Colonic mucosa (tissue), 4 donors: ENCODE measurements around the gene C6orf52. TPM values are rescaled to one million over a fixed set of nuclear protein-coding genes. Genes with fewer than 3 reads are reported as not detected.

Source experiments
- DNase-seq: peaks from one replicate; pipeline ENCODE4 v3.0.0-alpha.2; 2020
- H3K27ac ChIP-seq: fragments of 200-600 bp; one replicate; pipeline ENCODE4 v1.8.0; 2021
- H3K27me3 ChIP-seq: fragments of 200-600 bp; one replicate; pipeline ENCODE4 v1.8.0; 2021
- H3K36me3 ChIP-seq: fragments of 200-600 bp; one replicate; pipeline ENCODE4 v1.8.0; 2021
- H3K4me1 ChIP-seq: fragments of 200-600 bp; one replicate; pipeline ENCODE4 v1.8.0; 2021; ENCODE audit warnings: mild to moderate bottlenecking
- H3K4me3 ChIP-seq: fragments of 200-600 bp; one replicate; pipeline ENCODE4 v1.8.0; 2021
- H3K9ac ChIP-seq, 2 donors: one replicate each; pipeline ENCODE4 v1.7.0; 2013; ENCODE audit warnings: control low read depth in 2 of 2, low read depth in 2 of 2, low read length in 2 of 2
- H3K9me3 ChIP-seq: fragments of 200-600 bp; one replicate; pipeline ENCODE4 v1.8.0; 2021
- CTCF ChIP-seq: fragments of 200-600 bp; IDR thresholded peaks from one replicate; pipeline ENCODE4 v1.8.0; 2022; ENCODE audit warnings: antibody characterized with exemption, mild to moderate bottlenecking
- intact Hi-C: fragments of 100-400 bp; cut with DNase I; formaldehyde crosslinking; loops from one replicate; pipeline ENCODE4 v1.14.1; 2022
- total RNA-seq, 2 donors: library from RNA; stranded (reverse); fragmentation: NEBNext Ultra II Directional in 1 of 2; extraction: Animal tissue kit (Norgen Biotek cat#: 25700) in 1 of 2; gene quantifications; one replicate each; pipeline ENCODE4 v1.2.1, GENCODE V29; 2021
- donor health status: healthy.
- donor health status: DM: no; HTN: no; CAD: no.
- donor health status: DM: no; HTN: no; CAD: no.

Gene C6orf52
- total RNA-seq, 2 donors from 2014 or later, result 0.69 to 0.99 TPM

DNA sequence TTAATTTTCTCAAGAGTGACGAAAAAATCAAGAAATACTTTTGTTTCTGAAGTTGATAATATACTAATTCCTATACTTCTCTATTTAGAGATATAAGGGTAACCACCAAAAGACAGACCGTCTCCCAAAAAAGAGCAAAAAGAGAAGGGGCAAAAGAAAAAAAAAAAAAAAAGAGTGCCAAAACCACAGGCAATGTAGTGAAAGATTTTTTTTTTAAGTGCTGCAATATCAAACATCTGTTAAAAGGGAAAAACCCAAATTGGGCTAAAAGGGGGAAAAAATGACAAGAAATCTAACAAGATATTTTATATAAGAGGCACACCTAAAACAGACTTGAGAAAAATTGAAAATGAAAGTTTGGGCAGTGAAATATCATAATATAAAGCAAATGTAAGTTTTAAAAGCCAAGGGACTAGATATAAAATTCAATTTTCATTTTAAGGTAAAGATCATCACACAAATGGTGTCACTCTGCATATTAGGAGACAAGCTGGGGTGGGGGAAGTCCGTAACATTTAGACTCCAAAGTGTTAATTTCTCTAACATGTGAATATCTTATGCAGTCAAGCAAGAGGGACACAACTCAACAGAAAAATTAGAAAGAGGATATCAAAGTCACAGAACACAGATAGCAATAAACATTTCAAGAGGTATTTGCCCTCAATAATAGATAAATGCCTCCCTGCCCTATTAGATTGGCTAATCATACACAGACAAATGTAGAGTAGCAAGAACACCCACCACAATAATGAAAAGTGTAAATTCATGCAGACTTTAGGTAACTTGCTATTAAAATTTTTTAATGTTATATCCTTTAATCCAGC is 9.1 kb downstream of the C6orf52 start:
- Histone ChIP-seq H3K27me3 (no peaks in the 10 kb centered on the region), H3K9me3 (no peaks in the 10 kb centered on the region), H3K9ac (no peak overlapping the region), H3K27ac (no peak overlapping the region), H3K4me3 (no peak overlapping the region), H3K4me1 (no peaks in the 10 kb centered on the region), H3K36me3 (no peaks in the 10 kb centered on the region)
- intact Hi-C loops, result no loop called here
- TF ChIP-seq CTCF, result no peak
- no peak for DNase-seq

GRCh38 chr6:10684618-10685017 is 9.8 kb downstream of the C6orf52 start:
- Histone ChIP-seq H3K36me3 (no peaks in the 10 kb centered on the region), H3K4me1 (no peaks in the 10 kb centered on the region), H3K27ac (no peak overlapping the region), H3K4me3 (no peak overlapping the region), H3K9me3 (no peaks in the 10 kb centered on the region), H3K27me3 (no peaks in the 10 kb centered on the region), H3K9ac (no peak overlapping the region)
- no peak for DNase-seq
- TF ChIP-seq CTCF, result no peak
- intact Hi-C loops, result no loop called here

- no peaks in the 10 kb centered on the region for H3K36me3 ChIP-seq
- no peak for DNase-seq
- no peak overlapping the region for H3K9ac ChIP-seq
- no peaks in the 10 kb centered on the region for H3K4me1 ChIP-seq
- no peak overlapping the region for H3K4me3 ChIP-seq
- TF ChIP-seq CTCF, result no peak
- H3K27me3 ChIP-seq, result no peaks in the 10 kb centered on the region
- no peaks in the 10 kb centered on the region for H3K9me3 ChIP-seq
- no peak overlapping the region for H3K27ac ChIP-seq
- intact Hi-C loops, result no loop called here
Measured at GRCh38 chr6:10682355-10682988, 11.9 kb downstream of the C6orf52 start.

DNA sequence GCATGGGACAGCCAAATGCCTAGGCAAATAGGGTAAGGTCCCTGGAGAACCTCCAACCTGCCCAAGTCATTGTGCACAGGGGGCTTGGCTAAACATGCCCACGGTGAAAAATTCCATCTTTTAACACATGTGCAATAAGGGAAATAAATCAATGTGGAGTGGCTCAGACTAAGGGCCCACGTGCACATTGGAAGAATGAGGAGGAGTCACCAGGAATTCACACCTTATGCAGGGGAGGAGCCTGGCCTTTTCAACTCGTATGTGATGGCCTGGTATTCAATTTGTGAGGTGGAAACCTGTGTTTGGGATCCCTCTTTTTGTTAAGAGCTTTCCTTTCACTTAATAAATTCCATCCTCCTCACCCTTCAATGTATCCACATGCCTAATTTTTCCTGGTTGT is 12.6 kb downstream of the C6orf52 start:
- intact Hi-C loops, result no loop called here
- Histone ChIP-seq H3K9ac (no peak overlapping the region), H3K4me3 (no peak overlapping the region), H3K27ac (no peak overlapping the region), H3K9me3 (no peaks in the 10 kb centered on the region), H3K36me3 (no peaks in the 10 kb centered on the region), H3K27me3 (no peaks in the 10 kb centered on the region), H3K4me1 (no peaks in the 10 kb centered on the region)
- TF ChIP-seq CTCF, result no peak
- DNase-seq, result no peak

DNA sequence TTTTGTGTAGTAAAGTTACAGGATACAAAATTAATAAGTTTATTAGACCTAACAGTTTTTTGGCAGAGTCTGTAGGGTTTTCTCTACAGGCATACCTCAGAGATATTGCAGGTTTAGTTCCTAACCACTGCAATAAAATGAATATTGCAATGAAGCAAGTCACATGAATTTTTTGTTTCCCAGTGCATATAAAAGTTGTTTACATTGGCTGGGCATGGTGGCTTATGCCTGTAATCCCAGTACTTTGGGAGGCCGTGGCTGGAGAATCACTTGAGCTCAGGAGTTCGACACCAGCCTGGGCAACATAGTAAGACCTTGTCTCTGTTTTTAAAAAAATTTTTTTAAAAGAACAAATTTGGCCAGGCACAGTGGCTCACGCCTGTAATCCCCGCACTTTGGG is 16.0 kb downstream of the C6orf52 start:
- TF ChIP-seq CTCF, result no peak
- intact Hi-C loops, result no loop called here
- DNase-seq, result no peak
- Histone ChIP-seq H3K4me1 (no peaks in the 10 kb centered on the region), H3K4me3 (no peak overlapping the region), H3K27ac (no peak overlapping the region), H3K9ac (no peak overlapping the region), H3K9me3 (no peaks in the 10 kb centered on the region), H3K36me3 (no peaks in the 10 kb centered on the region), H3K27me3 (no peaks in the 10 kb centered on the region)
